H1 (cell line): ENCODE results near the gene NFKB1. TPM values are rescaled to one million over a fixed set of nuclear protein-coding genes. Genes with fewer than 3 reads are reported as not detected.

Experiments
- CTCF ChIA-PET: fragments of 300-600 bp; sonication (Branson Sonifier 250); formaldehyde crosslinking; loops from one replicate; lab custom pipeline; 2021; ENCODE audit not compliant: partially characterized antibody; lab: Charles Lee
- POLR2A ChIA-PET: fragments of 300-600 bp; sonication (Branson Sonifier 250); formaldehyde crosslinking; loops from one replicate; lab custom pipeline; 2021; ENCODE audit warnings: inconsistent platforms; ENCODE audit not compliant: partially characterized antibody; lab: Charles Lee
- DNase-seq, 2 experiments: peaks; one replicate each; pipeline versions ENCODE4 v3.0.0 to v3.0.0-alpha.2; 2010 to 2022; ENCODE audit warnings: low spot score in 2 of 2, low read depth in 1 of 2, mixed read lengths in 1 of 2
- FAIRE-seq: peaks from 2 replicates; lab custom pipeline; 2011; peaks lifted over from hg19 to GRCh38; lab: Jason Lieb, UNC
- H2AFZ ChIP-seq: 2 replicates; pipeline ENCODE4 v1.8.1; 2012; ENCODE audit warnings: low read length, inconsistent platforms
- H2AK5ac ChIP-seq: 2 replicates; pipeline ENCODE4 v1.6.1; 2013; ENCODE audit warnings: low read depth, low read length
- H2BK120ac ChIP-seq: replicated peaks from 2 replicates; pipeline ENCODE3; 2013; ENCODE audit warnings: low read depth, low read length, inconsistent platforms
- H2BK12ac ChIP-seq: 2 replicates; pipeline ENCODE4 v1.6.1; 2013; ENCODE audit warnings: low read depth, low read length
- H2BK15ac ChIP-seq: 2 replicates; pipeline ENCODE4 v1.6.1; 2013; ENCODE audit warnings: low read length
- H2BK20ac ChIP-seq: 2 replicates; pipeline ENCODE4 v1.6.1; 2013; ENCODE audit warnings: low read length
- H2BK5ac ChIP-seq: 2 replicates; pipeline ENCODE4 v1.6.1; 2013; ENCODE audit warnings: low read depth, low read length
- H3K14ac ChIP-seq: 2 replicates; pipeline ENCODE4 v1.6.1; 2013; ENCODE audit warnings: inconsistent platforms; ENCODE audit not compliant: insufficient read length
- H3K18ac ChIP-seq: 2 replicates; pipeline ENCODE4 v1.6.1; 2013; ENCODE audit warnings: low read length; ENCODE audit errors: extremely low read depth
- H3K23ac ChIP-seq: 2 replicates; pipeline ENCODE4 v1.6.1; 2013; ENCODE audit warnings: inconsistent platforms; ENCODE audit not compliant: insufficient read length
- H3K23me2 ChIP-seq: 2 replicates; pipeline ENCODE4 v1.6.1; 2013; ENCODE audit warnings: low read depth, low read length
- H3K27ac ChIP-seq: 2 replicates; pipeline ENCODE4 v1.6.1; 2011; ENCODE audit warnings: low read depth, low read length, inconsistent platforms
- H3K27me3 ChIP-seq, 4 experiments: replicated peaks in 1 of 4; 1 replicate in 1 of 4; 2 replicates in 3 of 4; pipeline versions ENCODE4 v1.6.1 to v1.8.1; 2011 to 2013; ENCODE audit warnings: low read length in 3 of 4, mild to moderate bottlenecking in 3 of 4, inconsistent platforms in 2 of 4, mixed read lengths in 2 of 4, moderate library complexity in 1 of 4; ENCODE audit not compliant: control insufficient read depth in 3 of 4, insufficient read depth in 3 of 4; ENCODE audit errors: extremely low read depth in 1 of 4
- H3K36me3 ChIP-seq, 4 experiments: 2 replicates each; pipeline versions ENCODE4 v1.6.1 to v1.8.1; 2011 to 2013; ENCODE audit warnings: mild to moderate bottlenecking in 4 of 4, low read length in 3 of 4, moderate library complexity in 2 of 4, control low read depth in 1 of 4, inconsistent platforms in 1 of 4; ENCODE audit not compliant: insufficient read depth in 4 of 4, control insufficient read depth in 2 of 4
- H3K4ac ChIP-seq: replicated peaks from 2 replicates; pipeline ENCODE3; 2013; ENCODE audit warnings: low read length, low read depth, mixed read lengths, inconsistent platforms; ENCODE audit not compliant: insufficient read length
- H3K4me1 ChIP-seq, 4 experiments: replicated peaks in 1 of 4; 1 replicate in 1 of 4; 2 replicates in 3 of 4; pipeline versions ENCODE4 v1.6.1 to v1.8.1; 2011 to 2013; ENCODE audit warnings: low read length in 3 of 4, inconsistent platforms in 2 of 4, mixed read lengths in 1 of 4; ENCODE audit not compliant: insufficient read depth in 4 of 4, control insufficient read depth in 3 of 4
- H3K4me2 ChIP-seq, 2 experiments: 2 replicates each; pipeline versions ENCODE4 v1.6.1 to v1.8.1; 2011 to 2013; ENCODE audit warnings: low read depth in 2 of 2, low read length in 2 of 2, control low read depth in 1 of 2, inconsistent platforms in 1 of 2, mild to moderate bottlenecking in 1 of 2; ENCODE audit not compliant: insufficient read depth in 1 of 2
- H3K4me3 ChIP-seq, 4 experiments: fragments of 200-600, 300-600 bp in 1 of 4; sonication (generic), shearing (Covaris generic), sonication (Bioruptor Twin) in 1 of 4; 2 replicates each; pipeline versions ENCODE4 v1.5.1 to v1.8.1; 2011 to 2016; ENCODE audit warnings: low read length in 4 of 4, low read depth in 3 of 4, control low read depth in 2 of 4, inconsistent platforms in 2 of 4, mild to moderate bottlenecking in 2 of 4, mixed read lengths in 1 of 4, moderate library complexity in 1 of 4; ENCODE audit not compliant: insufficient read depth in 2 of 4; ENCODE audit errors: extremely low read depth in 1 of 4
- H3K56ac ChIP-seq: replicated peaks from 2 replicates; pipeline ENCODE3; 2013; ENCODE audit warnings: low read depth, mild to moderate bottlenecking, mixed read lengths, low read length, inconsistent platforms; ENCODE audit not compliant: insufficient read length
- H3K79me1 ChIP-seq: 2 replicates; pipeline ENCODE4 v1.6.1; 2013; ENCODE audit warnings: low read depth, low read length, control low read depth
- H3K79me2 ChIP-seq, 2 experiments: 2 replicates each; pipeline versions ENCODE4 v1.6.1 to v1.8.1; 2012 to 2013; ENCODE audit warnings: low read length in 2 of 2, mild to moderate bottlenecking in 2 of 2, inconsistent platforms in 1 of 2; ENCODE audit not compliant: insufficient read depth in 2 of 2, control insufficient read depth in 1 of 2
- H3K9ac ChIP-seq, 4 experiments: replicated peaks in 1 of 4; 1 replicate in 1 of 4; 2 replicates in 3 of 4; pipeline versions ENCODE4 v1.6.1 to v1.8.1; 2011 to 2013; ENCODE audit warnings: low read depth in 3 of 4, low read length in 3 of 4, control low read depth in 2 of 4, mild to moderate bottlenecking in 2 of 4, moderate library complexity in 2 of 4, inconsistent platforms in 1 of 4; ENCODE audit errors: extremely low read depth in 1 of 4
- H3K9me3 ChIP-seq, 2 experiments: 2 replicates each; pipeline versions ENCODE4 v1.6.1 to v1.8.1; 2012 to 2013; ENCODE audit warnings: mild to moderate bottlenecking in 2 of 2, moderate library complexity in 2 of 2, control low read depth in 1 of 2, inconsistent platforms in 1 of 2, low read depth in 1 of 2, low read length in 1 of 2, mixed read lengths in 1 of 2; ENCODE audit not compliant: insufficient read depth in 2 of 2
- H4K20me1 ChIP-seq, 2 experiments: replicated peaks in 1 of 2; 2 replicates each; pipeline versions ENCODE3 to v1.8.1; 2011 to 2013; ENCODE audit warnings: inconsistent platforms in 2 of 2, low read length in 2 of 2, mild to moderate bottlenecking in 1 of 2; ENCODE audit not compliant: insufficient read depth in 2 of 2, control insufficient read depth in 1 of 2
- H4K5ac ChIP-seq: 2 replicates; pipeline ENCODE4 v1.6.1; 2013; ENCODE audit warnings: low read length, low read depth, mixed read lengths, inconsistent platforms; ENCODE audit not compliant: insufficient read length
- H4K8ac ChIP-seq: 2 replicates; pipeline ENCODE4 v1.8.0; 2013; ENCODE audit warnings: mild to moderate bottlenecking, moderate library complexity, low read length, inconsistent platforms; ENCODE audit not compliant: insufficient read depth; ENCODE audit errors: extremely low read depth
- H4K91ac ChIP-seq: replicated peaks from 2 replicates; pipeline ENCODE3; 2013; ENCODE audit warnings: low read length, mixed read lengths, inconsistent platforms; ENCODE audit not compliant: insufficient read length
- CTBP2 ChIP-seq: IDR thresholded peaks from 2 replicates; pipeline ENCODE4 v1.7.0; 2011; ENCODE audit warnings: borderline replicate concordance, mild to moderate bottlenecking, moderate library complexity, mixed read lengths, low read length; ENCODE audit not compliant: insufficient read depth, insufficient read length
- GABPA ChIP-seq: IDR thresholded peaks from 2 replicates; pipeline ENCODE4 v1.6.1; 2011; ENCODE audit warnings: mild to moderate bottlenecking, low read length, moderate library complexity, borderline replicate concordance; ENCODE audit not compliant: insufficient read depth
- MAFK ChIP-seq: IDR thresholded peaks from 2 replicates; pipeline ENCODE4 v1.6.1; 2012; ENCODE audit warnings: low read depth, mild to moderate bottlenecking, improper control_type of control experiment, low read length
- MAX ChIP-seq: IDR thresholded peaks from 2 replicates; pipeline ENCODE4 v1.6.1; 2012; ENCODE audit warnings: inconsistent platforms
- POLR2AphosphoS5 ChIP-seq: IDR thresholded peaks from 2 replicates; pipeline ENCODE4 v1.6.1; 2011; ENCODE audit warnings: low read depth, low read length
- RFX5 ChIP-seq: IDR thresholded peaks from 2 replicates; pipeline ENCODE4 v1.6.1; 2011; ENCODE audit warnings: low read depth, low read length, improper control_type of control experiment, borderline replicate concordance
- SAP30 ChIP-seq: fragments of 300-600 bp; sonication (generic); IDR thresholded peaks from 2 replicates; pipeline ENCODE4 v1.7.1; 2012; ENCODE audit warnings: low read length, moderate library complexity, mild to moderate bottlenecking, inconsistent platforms; ENCODE audit not compliant: insufficient read depth, insufficient replicate concordance
- YY1 ChIP-seq: IDR thresholded peaks from 2 replicates; pipeline ENCODE4 v1.6.1; 2011; ENCODE audit warnings: low read depth, mild to moderate bottlenecking, low read length
- WGBS, 2 experiments: shearing (Covaris generic) in 1 of 2; methylation state at CpG; one replicate each; pipeline versions ENCODE4 v1.1.6 to v1.1.7; 2013 to 2015; ENCODE audit warnings: low lambda C conversion rate in 2 of 2, mixed read lengths in 2 of 2, inconsistent platforms in 1 of 2, low coverage in 1 of 2, missing lambda C conversion rate in 1 of 2; ENCODE audit not compliant: insufficient replicate concordance in 2 of 2, insufficient coverage in 1 of 2, insufficient read length in 1 of 2; ENCODE audit errors: extremely low coverage in 1 of 2, missing lambda C conversion rate in 1 of 2; 5-methylcytosine and 5-hydroxymethylcytosine counted together
- polyA plus RNA-seq, 7 experiments: library from polyadenylated mRNA; depleted of rRNA in 3 of 7; stranded (reverse) in 5 of 7; unstranded in 2 of 7; fragments of >200 nt in 5 of 7; fragments of 200-250 nt in 2 of 7; gene quantifications; 1 replicate in 5 of 7; 2 replicates in 1 of 7; 4 replicates in 1 of 7; pipeline versions ENCODE4 v1.2.1 to v1.2.3, GENCODE V29; 2011 to 2013; ENCODE audit warnings: missing spikeins in 2 of 7, mixed read lengths in 2 of 7
- total RNA-seq: library from RNA; stranded (reverse); fragmentation: NEBNext Ultra II Directional; extraction: Animal tissue kit (Norgen Biotek cat#: 25700); gene quantifications from 2 replicates; pipeline ENCODE4 v1.2.1, GENCODE V29; 2021

NFKB1 gene
- total and polyA plus RNA-seq, 2 of the 8 experiments (the other 6 are each of a cell fraction or from before 2014, with no cell fraction given): 2.9 to 6.8 TPM

- POLR2A ChIA-PET: no interaction called here
- 96% methylated on average over 3 of the region's 3 CpGs; no CpG with 5 or more reads in 1 of the 2 experiments for WGBS, 2 experiments
These were observed 23.5 kb upstream of the NFKB1 start for GRCh38 chr4:102477657-102478056.

More at GRCh38 chr4:102477657-102478056, 23.5 kb upstream of the NFKB1 start:
- no peak for FAIRE-seq
- no peak for DNase-seq
- Histone ChIP-seq H3K79me1 (no peaks in the 10 kb centered on the region), H3K14ac (no peak overlapping the region), H3K18ac (no peak overlapping the region), H4K8ac (no peak overlapping the region), H2BK120ac (no peak overlapping the region), H3K9me3 (peaks cover 0 to 5% of the 10 kb centered on the region in 2 experiments; a peak in 1 of 4 replicates), H3K4me2 (no peak overlapping the region), H3K23me2 (no peaks in the 10 kb centered on the region), H2AFZ (peak overlapping the region; percentile 94), H3K36me3 (no peaks in the 10 kb centered on the region), H2BK12ac (no peak overlapping the region), H3K9ac (no peak overlapping the region), H3K4me1 (no peaks in the 10 kb centered on the region; a peak in 1 of 7 replicates), H4K20me1 (no peaks in the 10 kb centered on the region), H3K4ac (no peak overlapping the region), H2AK5ac (no peak overlapping the region), H3K4me3 (no peak overlapping the region), H2BK20ac (no peak overlapping the region), H3K27me3 (no peaks in the 10 kb centered on the region), H3K23ac (no peak overlapping the region), H3K56ac (no peak overlapping the region), H3K27ac (no peak overlapping the region), H4K5ac (no peak overlapping the region), H4K91ac (no peak overlapping the region), H2BK5ac (peak overlapping the region; percentile 75; the same call in 1 of the 2 replicates)
- CTCF ChIA-PET: interaction anchor here (0.6 to 1.3 kb wide), 2 partner anchors 101 to 1824 kb away, joined by 3 read pairs; no protein-coding TSS in a partner anchor
- TF ChIP-seq POLR2AphosphoS5: no peak
- no peak for TF ChIP-seq MAFK
- no peak for TF ChIP-seq MAX
- TF ChIP-seq SAP30: no peak
- TF ChIP-seq RFX5: no peak
- TF ChIP-seq YY1: 0 out of 2 replicates have a peak, but pooled peaks have one; percentile 5
- no peak for TF ChIP-seq CTBP2
- no peak for TF ChIP-seq GABPA
- TF ChIP-seq, all 59 proteins: peak for 1
- Histone ChIP-seq H2BK15ac (no peak overlapping the region), H3K79me2 (no peaks in the 10 kb centered on the region)
